Neural crest cell (in vitro differentiated cells): ENCODE data around the gene SPRR4. TPM values are rescaled to one million over a fixed set of nuclear protein-coding genes. Genes with fewer than 3 reads are reported as not detected.

Source experiments
- DNase-seq: peaks from one replicate; pipeline ENCODE4 v3.0.0; 2021; ENCODE audit warnings: low read depth, mixed read lengths, low spot score
- H3K27ac Mint-ChIP-seq: one replicate; pipeline ENCODE4 v1.8.0; 2021; ENCODE audit warnings: mild to moderate bottlenecking, mixed read lengths; ENCODE audit not compliant: unreplicated experiment
- H3K27me3 Mint-ChIP-seq: 2 replicates; pipeline ENCODE4 v1.8.0; 2021; ENCODE audit warnings: low read depth, mild to moderate bottlenecking, mixed read lengths
- H3K36me3 Mint-ChIP-seq: 2 replicates; pipeline ENCODE4 v1.8.0; 2021; ENCODE audit warnings: low read depth, mild to moderate bottlenecking, mixed read lengths
- H3K4me1 Mint-ChIP-seq: 2 replicates; pipeline ENCODE4 v1.8.0; 2021; ENCODE audit warnings: mixed read lengths
- H3K4me3 Mint-ChIP-seq: one replicate; pipeline ENCODE4 v1.8.0; 2021; ENCODE audit warnings: mild to moderate bottlenecking, mixed read lengths
- H3K9me3 Mint-ChIP-seq: 2 replicates; pipeline ENCODE4 v1.8.0; 2021; ENCODE audit warnings: mixed read lengths
- CTCF ChIP-seq: fragments of 200-600 bp; sonication (generic); conservative IDR thresholded peaks from 2 replicates; pipeline ENCODE4 v1.5.0; 2021; ENCODE audit warnings: antibody characterized with exemption, mild to moderate bottlenecking
- total RNA-seq: library from RNA; stranded (reverse); gene quantifications from 2 replicates; pipeline ENCODE4 v1.2.1, GENCODE V29; 2021

The SPRR4 gene
- total RNA-seq, 1 donor from 2014 or later, result not detected

GRCh38 chr1:152959273-152959672 is 11.2 kb upstream of the SPRR4 start:
- no peak overlapping the region for H3K4me3 Mint-ChIP-seq
- no peak for DNase-seq
- H3K9me3 Mint-ChIP-seq, result no peaks in the 10 kb centered on the region
- no peak overlapping the region for H3K27ac Mint-ChIP-seq
- no peaks in the 10 kb centered on the region for H3K36me3 Mint-ChIP-seq
- H3K4me1 Mint-ChIP-seq, result no peaks in the 10 kb centered on the region
- no peaks in the 10 kb centered on the region for H3K27me3 Mint-ChIP-seq
- TF ChIP-seq CTCF, result no peak

- Mint-ChIP-seq H3K4me1 (no peaks in the 10 kb centered on the region), H3K27me3 (no peaks in the 10 kb centered on the region), H3K27ac (no peak overlapping the region), H3K36me3 (no peaks in the 10 kb centered on the region), H3K9me3 (no peaks in the 10 kb centered on the region), H3K4me3 (no peak overlapping the region)
- no peak for TF ChIP-seq CTCF
- no peak for DNase-seq
These were observed 10.5 kb upstream of the SPRR4 start for GRCh38 chr1:152959801-152960451.

GRCh38 chr1:152960452-152961044 is 9.9 kb upstream of the SPRR4 start:
- no peak for DNase-seq
- Mint-ChIP-seq H3K27ac (no peak overlapping the region), H3K4me3 (no peak overlapping the region), H3K9me3 (no peaks in the 10 kb centered on the region), H3K36me3 (no peaks in the 10 kb centered on the region), H3K4me1 (no peaks in the 10 kb centered on the region), H3K27me3 (peaks cover 1% of the 10 kb centered on the region)
- no peak for TF ChIP-seq CTCF

GRCh38 chr1:152961226-152961891 is 9.1 kb upstream of the SPRR4 start:
- no peaks in the 10 kb centered on the region for H3K4me1 Mint-ChIP-seq
- no peaks in the 10 kb centered on the region for H3K36me3 Mint-ChIP-seq
- H3K27me3 Mint-ChIP-seq, result peaks cover 4% of the 10 kb centered on the region
- no peaks in the 10 kb centered on the region for H3K9me3 Mint-ChIP-seq
- H3K27ac Mint-ChIP-seq, result no peak overlapping the region
- H3K4me3 Mint-ChIP-seq, result no peak overlapping the region
- DNase-seq, result no peak
- TF ChIP-seq CTCF, result no peak

- H3K9me3 Mint-ChIP-seq, result no peaks in the 10 kb centered on the region
- no peak overlapping the region for H3K27ac Mint-ChIP-seq
- H3K4me3 Mint-ChIP-seq, result no peak overlapping the region
- DNase-seq, result no peak
- TF ChIP-seq CTCF, result no peak
- peaks cover 4% of the 10 kb centered on the region for H3K27me3 Mint-ChIP-seq
- no peaks in the 10 kb centered on the region for H3K4me1 Mint-ChIP-seq
- H3K36me3 Mint-ChIP-seq, result no peaks in the 10 kb centered on the region
These were observed 7.5 kb upstream of the SPRR4 start for GRCh38 chr1:152962876-152963415.
